Pancreas (tissue), 10 donors: Measurements from ENCODE around the gene VAMP3. TPM values are rescaled to one million over a fixed set of nuclear protein-coding genes. Genes with fewer than 3 reads are reported as not detected.

Source experiments
- ATAC-seq, 4 donors: fragments of 200-7000 bp; cut with Tn5 transposase; one replicate each; pipeline versions ENCODE4 v1.8.0 to v1.9.1; 2020; ENCODE audit warnings: mild to moderate bottlenecking in 4 of 4, moderate library complexity in 4 of 4
- DNase-seq, 6 donors: peaks; one replicate each; pipeline ENCODE4 v3.0.0-alpha.2; 2020
- FAIRE-seq: peaks from 2 replicates; lab custom pipeline; 2012; peaks lifted over from hg19 to GRCh38; lab: Jason Lieb, UNC
- H3K27ac ChIP-seq, 4 donors: fragments of 200-600 bp; sonication (generic); 1 replicate in 3 of 4; 2 replicates in 1 of 4; pipeline versions ENCODE4 v1.5.0 to v1.8.0; 2020
- H3K27me3 ChIP-seq, 4 donors: fragments of 200-600 bp; one replicate each; pipeline ENCODE4 v1.8.0; 2021
- H3K36me3 ChIP-seq, 3 donors: fragments of 200-600 bp; sonication (generic) in 1 of 3; one replicate each; pipeline versions ENCODE4 v1.5.0 to v1.8.0; 2020 to 2021
- H3K4me1 ChIP-seq, 3 donors: fragments of 200-600 bp; one replicate each; pipeline ENCODE4 v1.8.0; 2021
- H3K4me3 ChIP-seq, 4 donors: fragments of 200-600 bp; sonication (generic) in 2 of 4; one replicate each; pipeline versions ENCODE4 v1.5.0 to v1.8.0; 2020 to 2021
- H3K9me3 ChIP-seq, 4 donors: fragments of 200-600 bp; one replicate each; pipeline ENCODE4 v1.8.0; 2021
- WGBS, 2 donors: extraction: QIAGEN DNeasy Blood & Tissue Kit; methylation state at CpG; one replicate each; pipeline ENCODE4 v1.1.7; 2013; 5-methylcytosine and 5-hydroxymethylcytosine counted together
- intact Hi-C, 3 donors: fragments of 100-400 bp; cut with DNase I; formaldehyde crosslinking; loops; one replicate each; pipeline versions ENCODE4 v1.11.1 to v1.14.2; 2022
- polyA plus RNA-seq, 2 donors: library from polyadenylated mRNA; stranded (reverse); fragments of 200-250 nt; gene quantifications; one replicate each; pipeline ENCODE4 v1.2.3, GENCODE V29; 2013
- total RNA-seq, 6 donors: library from RNA; stranded (reverse); fragmentation: NEBNext Ultra II Directional in 4 of 6; extraction: Animal tissue kit (Norgen Biotek cat#: 25700) in 4 of 6; gene quantifications; one replicate each; pipeline versions ENCODE4 v1.2.1 to v1.2.4, GENCODE V29; 2021 to 2023
- TF ChIP-seq, protein P1 (sequence below), 4 donors: fragments of 200-600 bp; sonication (generic) in 3 of 4; IDR thresholded peaks; one replicate each; pipeline versions ENCODE4 v1.5.0 to v1.8.0; 2021; ENCODE audit warnings: antibody characterized with exemption in 4 of 4
- donor health status: healthy with polysubstance abuse.
- donor health status: DM: no; HTN: no; CAD: no; lungs with moderate emphysema.
- donor health status: DM: no; HTN: no; CAD: no.
- donor health status: control.
- donor health status: control.
- donor health status: Bipolar disorder and iron deficiency.
- donor health status: DM: yes; HTN: yes; CAD: no.
- donor health status: DM: no; HTN: no; CAD: no.
- donor health status: DM: no; HTN: no; CAD: no.
- donor health status: DM: yes; HTN: yes; CAD: no.

Gene VAMP3
- total and polyA plus RNA-seq, 8 donors, result 11.7 to 39.1 (median 22.0) TPM

DNA sequence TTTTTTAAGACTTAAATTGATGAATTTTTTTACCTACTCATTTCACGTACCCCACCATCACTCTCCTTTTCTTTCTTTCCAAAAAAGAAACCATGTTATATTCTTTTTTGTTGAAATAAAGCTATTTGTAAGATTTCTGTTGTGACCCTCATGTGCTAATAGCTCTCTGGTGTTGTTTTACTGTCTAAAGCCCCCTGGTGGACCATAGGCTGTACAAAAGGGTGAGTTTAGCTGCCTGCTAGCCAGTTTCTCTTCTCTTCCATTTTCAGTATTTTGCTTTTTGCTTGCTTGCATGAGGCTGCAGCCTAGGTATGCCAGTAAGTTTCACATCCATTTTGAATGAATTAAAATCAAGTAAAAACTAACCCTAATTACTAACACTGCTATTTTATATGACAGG, 15.6 kb upstream of the VAMP3 start:
- H3K4me3 ChIP-seq, result no peak overlapping the region
- FAIRE-seq (no peak), DNase-seq (no peak), ATAC-seq (no peak)
- 0 to 55% methylated on average over 1 of the region's 1 CpG for WGBS, 2 donors
- no peak overlapping the region for H3K27ac ChIP-seq
- H3K27me3 ChIP-seq, result no peaks in the 10 kb centered on the region
- TF ChIP-seq, protein P1, sequence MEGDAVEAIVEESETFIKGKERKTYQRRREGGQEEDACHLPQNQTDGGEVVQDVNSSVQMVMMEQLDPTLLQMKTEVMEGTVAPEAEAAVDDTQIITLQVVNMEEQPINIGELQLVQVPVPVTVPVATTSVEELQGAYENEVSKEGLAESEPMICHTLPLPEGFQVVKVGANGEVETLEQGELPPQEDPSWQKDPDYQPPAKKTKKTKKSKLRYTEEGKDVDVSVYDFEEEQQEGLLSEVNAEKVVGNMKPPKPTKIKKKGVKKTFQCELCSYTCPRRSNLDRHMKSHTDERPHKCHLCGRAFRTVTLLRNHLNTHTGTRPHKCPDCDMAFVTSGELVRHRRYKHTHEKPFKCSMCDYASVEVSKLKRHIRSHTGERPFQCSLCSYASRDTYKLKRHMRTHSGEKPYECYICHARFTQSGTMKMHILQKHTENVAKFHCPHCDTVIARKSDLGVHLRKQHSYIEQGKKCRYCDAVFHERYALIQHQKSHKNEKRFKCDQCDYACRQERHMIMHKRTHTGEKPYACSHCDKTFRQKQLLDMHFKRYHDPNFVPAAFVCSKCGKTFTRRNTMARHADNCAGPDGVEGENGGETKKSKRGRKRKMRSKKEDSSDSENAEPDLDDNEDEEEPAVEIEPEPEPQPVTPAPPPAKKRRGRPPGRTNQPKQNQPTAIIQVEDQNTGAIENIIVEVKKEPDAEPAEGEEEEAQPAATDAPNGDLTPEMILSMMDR (IDR thresholded peaks at IDR 0.05), result no peak
- H3K9me3 ChIP-seq, result no peaks in the 10 kb centered on the region
- no peaks in the 10 kb centered on the region for H3K36me3 ChIP-seq
- H3K4me1 ChIP-seq, result no peaks in the 10 kb centered on the region
- intact Hi-C loops, result no loop called here

DNA sequence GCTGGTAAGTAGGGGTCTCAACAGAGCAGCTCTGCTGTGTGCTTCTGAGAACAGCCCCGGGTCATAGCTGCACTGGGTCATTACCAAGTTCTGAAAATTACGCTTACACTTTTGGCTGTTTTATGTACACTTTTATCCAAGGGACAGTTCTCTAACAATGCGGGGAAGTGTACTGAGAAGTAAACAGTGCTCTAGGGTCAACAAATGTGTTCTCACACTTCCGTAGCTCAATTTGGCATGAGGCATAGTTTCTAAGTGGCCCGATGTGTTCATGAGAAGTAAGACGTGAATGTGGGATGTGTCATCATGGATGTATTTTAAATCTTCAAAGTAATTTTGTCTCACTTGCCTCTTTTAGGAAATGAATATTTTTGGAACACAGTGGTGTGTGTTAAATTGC, 10.9 kb upstream of the VAMP3 start:
- ATAC-seq (no peak), DNase-seq (no peak), FAIRE-seq (no peak)
- TF ChIP-seq, protein P1 (IDR thresholded peaks at IDR 0.05), result no peak
- Histone ChIP-seq H3K4me3 (no peak overlapping the region), H3K9me3 (no peaks in the 10 kb centered on the region), H3K4me1 (no peaks in the 10 kb centered on the region), H3K27me3 (no peaks in the 10 kb centered on the region), H3K36me3 (no peaks in the 10 kb centered on the region), H3K27ac (no peak overlapping the region)
- intact Hi-C loops, result no loop called here
- WGBS, 2 donors, result 83 to 84% methylated on average over 6 of the region's 6 CpGs

DNA sequence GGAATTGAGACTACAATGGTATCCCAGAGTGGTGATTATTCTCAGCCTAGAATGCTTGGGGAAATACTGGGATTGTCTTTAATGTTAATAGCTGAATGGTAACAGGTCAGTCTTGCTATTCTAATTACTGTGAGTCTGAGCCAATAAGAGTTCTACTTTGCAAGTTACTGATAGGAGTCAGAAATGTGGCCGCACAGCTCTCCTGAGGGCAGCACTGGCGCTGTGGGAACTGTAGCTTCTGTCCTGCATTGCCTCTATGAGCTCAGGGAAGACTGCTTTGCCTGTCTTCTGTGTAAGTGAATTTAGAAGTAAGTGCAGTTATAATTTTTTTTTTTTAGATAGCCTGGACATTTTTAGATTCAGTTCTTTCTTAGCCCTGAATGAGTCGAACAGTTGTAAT, 10.0 kb upstream of the VAMP3 start:
- Histone ChIP-seq H3K9me3 (no peaks in the 10 kb centered on the region), H3K27me3 (no peaks in the 10 kb centered on the region), H3K36me3 (no peaks in the 10 kb centered on the region), H3K27ac (no peak overlapping the region), H3K4me3 (no peak overlapping the region), H3K4me1 (no peaks in the 10 kb centered on the region)
- intact Hi-C loops, result no loop called here
- 45 to 57% methylated on average over 3 of the region's 3 CpGs for WGBS, 2 donors
- TF ChIP-seq, protein P1 (IDR thresholded peaks at IDR 0.05), result no peak
- ATAC-seq, result peak in 1 of 4 donors; percentile 32
- FAIRE-seq, result no peak
- no peak for DNase-seq

DNA sequence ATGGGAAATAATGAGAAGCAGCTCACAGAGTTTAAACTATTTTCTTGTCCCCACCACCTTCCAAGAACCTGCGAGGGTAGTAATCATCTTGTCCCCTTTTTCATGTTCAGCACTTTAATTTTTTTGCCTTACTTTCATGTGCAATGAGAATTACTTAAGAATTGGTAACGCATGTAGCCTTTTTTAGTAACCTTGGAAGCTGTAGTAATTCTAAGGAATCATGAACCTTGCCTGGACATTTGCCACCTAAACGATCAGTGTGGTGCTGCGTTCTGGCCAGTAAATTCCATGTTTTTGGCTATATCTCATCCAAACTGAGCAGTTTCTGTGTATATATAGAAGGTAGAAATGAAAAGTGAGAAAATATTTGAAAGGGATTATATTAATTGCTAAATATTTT, 3.9 kb upstream of the VAMP3 start:
- no peaks in the 10 kb centered on the region for H3K36me3 ChIP-seq
- TF ChIP-seq, protein P1 (IDR thresholded peaks at IDR 0.05), result no peak
- intact Hi-C loops, result no loop called here
- no peaks in the 10 kb centered on the region for H3K27me3 ChIP-seq
- no peak for FAIRE-seq
- no peak for DNase-seq
- H3K4me1 ChIP-seq, result peaks cover 0 to 5% (median 0%) of the 10 kb centered on the region in 3 donors
- H3K9me3 ChIP-seq, result no peaks in the 10 kb centered on the region
- no peak overlapping the region for H3K4me3 ChIP-seq
- ATAC-seq, result no peak
- H3K27ac ChIP-seq, result no peak overlapping the region
- WGBS, 2 donors, result 53 to 69% methylated on average over 4 of the region's 4 CpGs

DNA sequence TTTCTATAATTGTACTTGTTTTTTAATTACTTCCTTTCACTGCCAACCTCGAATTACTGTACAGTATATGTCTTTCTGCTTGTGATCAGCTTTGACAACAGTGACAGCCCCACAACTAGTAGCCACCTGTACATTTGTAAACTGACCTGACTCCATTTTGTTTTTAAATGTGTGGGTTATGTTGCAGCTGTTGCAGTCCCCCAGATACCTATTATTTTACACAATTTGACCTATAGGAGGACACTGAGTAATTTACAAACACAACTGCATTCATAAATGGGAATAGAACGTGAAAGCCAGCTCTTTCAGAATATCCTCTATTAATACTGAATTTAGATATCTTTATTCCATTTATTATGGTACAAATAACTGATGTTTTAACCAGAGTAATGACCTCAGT, 2.5 kb upstream of the VAMP3 start:
- H3K4me3 ChIP-seq, result no peak overlapping the region
- 53 to 62% methylated on average over 2 of the region's 2 CpGs for WGBS, 2 donors
- ATAC-seq (no peak), DNase-seq (no peak), FAIRE-seq (no peak)
- no peaks in the 10 kb centered on the region for H3K9me3 ChIP-seq
- TF ChIP-seq, protein P1 (IDR thresholded peaks at IDR 0.05), result no peak
- H3K27ac ChIP-seq, result no peak overlapping the region
- H3K36me3 ChIP-seq, result no peaks in the 10 kb centered on the region
- H3K27me3 ChIP-seq, result no peaks in the 10 kb centered on the region
- H3K4me1 ChIP-seq, result peaks cover 0 to 11% (median 0%) of the 10 kb centered on the region in 3 donors
- intact Hi-C loops, result no loop called here
